Cortex of kidney (tissue), 1 donor: ENCODE results near the gene PGRMC2.

Experiments used
- DNase-seq: peaks from one replicate; lab custom pipeline; 2025; lab: John Stamatoyannopoulos, UW

The PGRMC2 gene

GRCh38 chr4:128287141-128287870 is at the start of gene PGRMC2:
Gene PGRMC2 (minus strand): TSS chr4:128287813. CDS start chr4:128287790, 23 bp downstream.
- no peak for DNase-seq

GRCh38 chr4:128335541-128335940 is 47.9 kb upstream of the PGRMC2 start:
- DNase-seq = no peak

GRCh38 chr4:128334256-128334655 is 46.6 kb upstream of the PGRMC2 start:
- DNase-seq = no peak

- no peak for DNase-seq
These were observed 45.9 kb upstream of the PGRMC2 start for GRCh38 chr4:128333309-128334018.

- no peak for DNase-seq
These were observed 44.5 kb upstream of the PGRMC2 start for GRCh38 chr4:128332081-128332480.

GRCh38 chr4:128329638-128330037 is 42.0 kb upstream of the PGRMC2 start:
- DNase-seq = no peak

- DNase-seq = no peak
These were observed 40.5 kb upstream of the PGRMC2 start for GRCh38 chr4:128328106-128328505.

GRCh38 chr4:128323401-128323800 is 35.8 kb upstream of the PGRMC2 start:
- no peak for DNase-seq

GRCh38 chr4:128322986-128323385 is 35.4 kb upstream of the PGRMC2 start:
- DNase-seq = no peak

- DNase-seq = no peak
These were observed 34.7 kb upstream of the PGRMC2 start for GRCh38 chr4:128322311-128322710.

GRCh38 chr4:128320656-128321055 is 33.0 kb upstream of the PGRMC2 start:
- DNase-seq = no peak

- DNase-seq = no peak
These were observed 28.3 kb upstream of the PGRMC2 start for GRCh38 chr4:128315756-128316520.

GRCh38 chr4:128311659-128312403 is 24.2 kb upstream of the PGRMC2 start:
- DNase-seq = no peak

GRCh38 chr4:128310266-128310697 is 22.7 kb upstream of the PGRMC2 start:
- no peak for DNase-seq

GRCh38 chr4:128309585-128309984 is 22.0 kb upstream of the PGRMC2 start:
- DNase-seq = no peak

- no peak for DNase-seq
These were observed 21.4 kb upstream of the PGRMC2 start for GRCh38 chr4:128308986-128309385.

GRCh38 chr4:128307123-128307571 is 19.5 kb upstream of the PGRMC2 start:
- DNase-seq = no peak

GRCh38 chr4:128305942-128306341 is 18.3 kb upstream of the PGRMC2 start:
- no peak for DNase-seq

GRCh38 chr4:128303986-128304385 is 16.4 kb upstream of the PGRMC2 start:
- no peak for DNase-seq

- DNase-seq = no peak
These were observed 15.8 kb upstream of the PGRMC2 start for GRCh38 chr4:128303405-128303785.

GRCh38 chr4:128301979-128302378 is 14.4 kb upstream of the PGRMC2 start:
- no peak for DNase-seq

- DNase-seq = no peak
These were observed 12.2 kb upstream of the PGRMC2 start for GRCh38 chr4:128299848-128300247.
